Umbilical cord (tissue), 2 donors: Measurements from ENCODE around the gene ITPKA. TPM values are rescaled to one million over a fixed set of nuclear protein-coding genes. Genes with fewer than 3 reads are reported as not detected.
A peak's percentile ranks its signal among the peaks of the same experiment; 100 is the strongest.
"Not testable (repeated sequence)": the region's sequence is repeated elsewhere in the genome, so short reads cannot be mapped to it uniquely, and the experiment has no call there.

Experiments used
- DNase-seq: peaks from one replicate; pipeline ENCODE4 v3.0.0-alpha.2; 2015; ENCODE audit warnings: low spot score
- total RNA-seq: library from RNA; depleted of rRNA; stranded (reverse); fragments of >200 nt; gene quantifications from one replicate; pipeline ENCODE4 v1.2.3, GENCODE V29; 2014; ENCODE audit warnings: low replicate concordance; ENCODE audit not compliant: insufficient read depth

ITPKA gene
- total RNA-seq: 24.1 TPM

GRCh38 chr15:41493205-41493901 lies at the start of gene ITPKA:
TSS of gene ITPKA (plus strand) at chr15:41493874. CDS start at chr15:41493928, 54 bp downstream.
- DNase-seq: peak; percentile 90

GRCh38 chr15:41445399-41445798 lies 48.3 kb upstream of the ITPKA start:
- no peak for DNase-seq

DNA sequence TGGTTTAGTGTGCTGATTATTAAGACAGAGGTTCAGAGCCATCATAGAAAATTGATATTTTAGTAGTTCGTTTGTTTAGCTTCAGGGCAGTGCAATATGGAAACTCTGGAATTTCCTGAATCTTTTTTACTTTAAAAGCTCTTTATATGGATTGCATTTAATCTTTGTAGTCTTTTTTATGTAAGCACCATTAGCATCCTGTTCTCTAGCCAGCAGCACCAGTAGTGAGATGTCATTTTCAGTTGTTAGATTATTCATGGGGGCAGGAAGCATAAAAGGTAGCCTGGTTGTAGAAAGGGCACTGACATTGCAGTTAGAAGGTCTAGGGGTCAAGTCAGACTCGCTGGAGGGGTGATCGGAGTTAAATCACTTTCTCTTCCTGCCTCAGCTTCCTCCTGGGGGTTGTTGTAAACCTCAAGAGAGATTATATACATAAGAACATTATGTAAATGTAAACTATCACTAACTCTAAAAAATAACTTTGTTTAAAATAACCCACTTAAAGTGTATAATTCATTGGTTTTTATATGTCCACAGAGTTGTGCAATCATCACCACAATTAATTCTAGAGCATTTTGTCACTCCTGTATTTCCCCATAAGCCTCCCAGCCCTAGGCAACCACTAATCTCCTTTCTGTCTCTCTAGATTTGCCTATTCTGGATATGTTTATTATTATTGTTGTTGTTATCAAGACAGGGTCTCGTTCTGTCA lies 31.4 kb upstream of the ITPKA start:
- no peak for DNase-seq

DNA sequence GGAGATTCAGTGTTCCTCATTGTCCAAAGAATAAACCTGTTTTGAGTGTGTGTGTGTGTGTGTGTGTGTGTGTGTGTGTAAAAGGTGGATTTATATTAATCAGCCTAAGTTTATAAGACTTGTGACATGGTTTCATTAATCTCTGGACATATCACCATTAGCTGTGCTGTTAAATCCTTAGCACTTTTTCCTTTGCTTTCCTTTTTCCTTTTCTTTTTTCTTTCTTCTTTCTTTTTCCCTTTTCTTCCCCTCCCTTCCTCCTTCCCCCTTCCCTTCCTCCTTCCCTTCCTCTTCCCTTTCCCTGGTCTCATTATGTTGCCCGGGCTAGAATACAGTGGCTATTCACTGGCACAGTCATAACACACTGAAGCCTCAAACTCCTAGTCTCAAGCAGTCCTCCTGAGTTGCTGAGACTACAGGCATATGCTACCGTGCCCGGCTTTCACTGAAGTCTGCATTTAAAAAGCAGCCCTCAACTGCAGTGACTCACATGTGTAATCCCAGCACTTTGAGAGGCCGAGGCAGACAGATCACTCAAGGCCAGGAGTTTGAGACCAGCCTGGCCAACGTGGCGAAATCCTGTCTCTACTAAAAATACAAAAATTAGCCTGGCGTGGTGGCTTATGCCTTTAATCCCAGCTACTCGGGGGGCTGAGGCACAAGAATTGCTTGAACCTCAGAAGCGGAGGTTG lies 28.6 kb upstream of the ITPKA start:
- DNase-seq: peak; percentile 17

- peak; percentile 54 for DNase-seq
Observed at GRCh38 chr15:41465822-41466421, 27.8 kb upstream of the ITPKA start.

DNA sequence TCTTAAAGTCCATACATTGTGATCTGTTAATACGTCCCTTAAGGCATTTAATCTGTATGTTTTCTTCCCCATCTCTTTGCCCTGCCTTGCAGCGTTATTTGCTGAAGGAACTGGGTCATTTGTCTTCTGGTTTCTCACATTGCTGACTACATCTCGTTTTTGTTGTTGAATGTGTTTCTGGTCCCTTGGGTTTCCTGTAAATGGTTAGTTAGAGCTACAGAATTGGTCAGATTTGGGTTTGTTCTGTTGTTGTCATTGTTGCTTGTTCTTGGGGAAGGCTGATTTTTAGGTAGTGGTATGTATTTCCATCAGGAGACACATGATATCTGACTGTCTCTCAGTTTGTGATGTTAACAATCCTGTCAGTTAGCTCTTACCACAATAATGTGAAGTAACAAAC lies 27.0 kb upstream of the ITPKA start:
- no peak for DNase-seq

GRCh38 chr15:41469644-41470043 lies 24.0 kb upstream of the ITPKA start:
- DNase-seq: not testable (repeated sequence)

- DNase-seq: no peak
Observed at GRCh38 chr15:41473418-41473817, 20.3 kb upstream of the ITPKA start.

DNA sequence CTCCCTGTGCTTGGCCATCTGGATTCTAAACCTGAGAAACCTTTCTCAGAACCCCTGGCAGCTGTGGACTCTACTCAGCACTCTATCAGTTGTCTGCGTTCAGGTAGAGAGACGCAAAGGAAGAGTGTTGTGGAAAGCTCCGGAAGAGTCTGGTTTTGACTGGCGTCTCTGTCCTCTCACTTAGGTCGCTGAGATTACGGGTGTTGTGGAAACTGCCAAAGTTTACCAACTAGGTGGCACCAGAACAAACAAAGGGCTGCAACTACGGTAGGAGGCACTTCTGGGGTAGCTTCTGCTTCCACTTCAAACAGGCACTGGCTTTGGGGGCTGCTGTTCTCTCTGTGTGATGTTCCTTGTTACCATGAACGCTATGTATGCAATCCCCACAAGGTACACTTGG lies 19.2 kb upstream of the ITPKA start:
- no peak for DNase-seq

GRCh38 chr15:41474941-41475340 lies 18.7 kb upstream of the ITPKA start:
- DNase-seq: no peak

DNA sequence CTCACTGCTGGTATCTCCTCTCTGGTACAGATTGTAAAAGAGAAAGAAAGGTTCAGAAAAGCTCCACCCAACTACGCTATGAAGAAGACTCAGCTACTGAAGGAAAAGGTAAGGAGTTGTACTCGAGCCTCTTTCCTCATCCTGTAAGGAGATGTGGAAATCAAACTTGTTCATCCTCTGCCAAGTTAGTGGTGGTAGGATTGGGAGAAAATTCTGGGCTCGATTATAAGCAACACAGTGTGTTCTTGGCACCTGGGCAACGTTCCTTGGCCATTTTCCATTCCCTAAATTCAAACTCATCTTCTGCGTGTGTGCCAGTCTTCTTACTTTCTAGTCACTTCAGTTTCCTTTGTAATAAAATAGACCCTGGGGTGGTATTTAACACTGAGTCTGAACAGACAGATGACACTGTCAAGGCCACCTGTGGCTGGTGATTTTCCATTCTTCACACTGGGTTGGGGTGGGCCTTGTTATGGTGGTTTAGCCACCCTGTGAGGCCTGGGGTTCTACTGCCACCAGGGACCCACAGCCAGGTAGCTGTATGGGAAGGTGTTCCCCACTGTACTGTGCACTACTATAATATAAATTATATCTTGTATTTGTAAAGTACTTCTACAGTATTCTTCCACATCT lies 17.1 kb upstream of the ITPKA start:
- no peak for DNase-seq

GRCh38 chr15:41480396-41481140 lies 13.1 kb upstream of the ITPKA start:
- DNase-seq: no peak

DNA sequence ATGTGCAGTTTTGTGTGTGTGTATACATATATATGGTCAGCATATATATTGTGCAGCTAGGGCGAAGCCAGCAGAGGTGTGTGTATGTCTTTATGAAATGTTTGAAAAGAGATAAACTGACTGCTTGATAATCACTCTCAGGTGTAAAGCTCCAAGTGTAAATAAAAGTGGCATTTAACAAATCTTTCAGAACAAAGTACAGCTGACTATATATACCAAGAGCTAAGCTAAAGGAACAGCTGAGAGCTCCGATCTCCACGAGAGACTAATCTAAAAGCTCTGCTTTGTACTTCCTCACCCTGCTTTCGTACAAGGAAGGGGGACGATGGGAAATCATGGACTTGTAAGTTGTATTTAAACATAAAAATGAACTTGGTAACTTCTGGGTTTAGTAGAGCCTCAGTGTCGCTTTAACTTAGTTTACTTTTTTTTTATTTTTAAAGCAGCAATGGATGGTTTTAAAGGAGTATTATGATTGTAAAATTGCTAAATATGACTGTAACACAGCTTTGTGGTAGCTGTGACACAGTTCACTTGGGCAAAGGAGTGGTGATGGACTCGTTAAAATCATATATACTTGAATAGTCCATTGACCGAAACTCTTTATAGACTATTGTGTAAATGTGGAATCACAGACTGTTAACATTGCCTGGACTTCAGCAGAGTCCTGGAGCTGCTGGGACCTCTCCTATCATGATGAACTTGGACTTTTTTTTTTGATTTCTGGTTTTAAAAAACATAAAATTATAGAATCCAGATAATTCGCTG lies 11.4 kb upstream of the ITPKA start:
- no peak for DNase-seq

GRCh38 chr15:41483115-41483514 lies 10.6 kb upstream of the ITPKA start:
- DNase-seq: no peak

GRCh38 chr15:41483519-41483918 lies 10.2 kb upstream of the ITPKA start:
- no peak for DNase-seq

- no peak for DNase-seq
Observed at GRCh38 chr15:41484937-41485625, 8.6 kb upstream of the ITPKA start.

- DNase-seq: no peak
Observed at GRCh38 chr15:41486286-41486685, 7.4 kb upstream of the ITPKA start.

GRCh38 chr15:41487381-41487780 lies 6.3 kb upstream of the ITPKA start:
- DNase-seq: no peak

GRCh38 chr15:41487802-41488201 lies 5.9 kb upstream of the ITPKA start:
- no peak for DNase-seq

GRCh38 chr15:41489641-41490040 lies 4.0 kb upstream of the ITPKA start:
- no peak for DNase-seq
